Measurements from ENCODE around the gene SYTL5. TPM values are rescaled to one million over a fixed set of nuclear protein-coding genes. Genes with fewer than 3 reads are reported as not detected.

SYTL5 gene
- total RNA-seq, result 0.34 and 4.6 TPM in 2 replicates

DNA sequence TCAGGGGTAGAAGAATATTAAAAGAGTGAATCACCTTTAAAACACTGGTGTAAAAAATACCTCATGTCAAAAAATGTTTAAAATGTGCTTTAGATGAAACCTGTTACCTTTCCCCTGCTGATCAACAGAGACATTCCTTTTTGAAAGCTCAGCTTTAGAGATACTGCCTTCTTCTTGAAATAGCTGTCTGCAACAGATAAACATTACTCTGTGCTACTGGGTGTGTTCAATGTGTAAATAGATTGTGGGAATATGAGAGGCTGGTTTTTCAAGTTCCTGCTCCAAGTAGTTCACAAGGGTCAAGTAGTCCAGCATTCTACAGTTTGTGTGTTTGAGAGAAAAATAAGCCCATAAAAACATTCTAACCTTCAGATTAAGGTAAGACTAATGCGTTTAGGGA lies at the start of gene SYTL5:
TSS of gene SYTL5 (plus strand) at position 263 of the 400 bp plus-strand sequence. CDS start 27,337 bp downstream, outside the sequence.

Other genes starting within 250 kb of the SYTL5 start
- gene CYBB, start 226.5 kb upstream of the SYTL5 start, total RNA-seq, result under 0.01 TPM in 1 of 2 replicates, not detected in the other
- 47.2 and 51.5 TPM in 2 replicates for gene DYNLT3, start 159.0 kb upstream of the SYTL5 start, total RNA-seq
- 3.8 and 30.5 TPM in 2 replicates for gene SRPX, start 214.3 kb downstream of the SYTL5 start, total RNA-seq